H1 (cell line): ENCODE results near the gene DNASE1. TPM values are rescaled to one million over a fixed set of nuclear protein-coding genes. Genes with fewer than 3 reads are reported as not detected.

Source experiments
- BACH1 ChIP-seq: IDR thresholded peaks from 2 replicates; pipeline ENCODE4 v1.6.1; 2012; ENCODE audit warnings: low read length, improper control_type of control experiment
- EP300 ChIP-seq, 2 experiments: IDR thresholded peaks; 1 replicate in 1 of 2; 2 replicates in 1 of 2; pipeline ENCODE4 v1.6.1; 2011 to 2012; ENCODE audit warnings: low read depth in 2 of 2, low read length in 2 of 2, mild to moderate bottlenecking in 2 of 2, borderline replicate concordance in 1 of 2, inconsistent platforms in 1 of 2, moderate library complexity in 1 of 2
- EZH2 ChIP-seq: fragments of 200-600 bp; sonication (generic); IDR thresholded peaks from 2 replicates; pipeline ENCODE4 v1.7.1; 2012; ENCODE audit warnings: low read depth, mild to moderate bottlenecking, moderate library complexity, low read length, inconsistent platforms; ENCODE audit not compliant: severe bottlenecking
- POLR2A ChIP-seq, 2 experiments: IDR thresholded peaks; 1 replicate in 1 of 2; 2 replicates in 1 of 2; pipeline ENCODE4 v1.6.1; 2011; ENCODE audit warnings: low read depth in 2 of 2, low read length in 2 of 2, mild to moderate bottlenecking in 2 of 2; ENCODE audit errors: control extremely low read depth in 1 of 2
- POLR2AphosphoS5 ChIP-seq: IDR thresholded peaks from 2 replicates; pipeline ENCODE4 v1.6.1; 2011; ENCODE audit warnings: low read depth, low read length
- SIX5 ChIP-seq: IDR thresholded peaks from 2 replicates; pipeline ENCODE4 v1.6.1; 2011; ENCODE audit warnings: mild to moderate bottlenecking, low read depth, low read length
- SP1 ChIP-seq: IDR thresholded peaks from 2 replicates; pipeline ENCODE4 v1.6.1; 2011; ENCODE audit warnings: low read depth, low read length
- SP2 ChIP-seq: IDR thresholded peaks from 2 replicates; pipeline ENCODE4 v1.6.1; 2012; ENCODE audit warnings: mild to moderate bottlenecking, low read length, inconsistent platforms
- TAF1 ChIP-seq: IDR thresholded peaks from 2 replicates; pipeline ENCODE4 v1.6.1; 2011; ENCODE audit warnings: mild to moderate bottlenecking, low read depth, low read length
- polyA plus RNA-seq, 7 experiments: library from polyadenylated mRNA; depleted of rRNA in 3 of 7; stranded (reverse) in 5 of 7; unstranded in 2 of 7; fragments of >200 nt in 5 of 7; fragments of 200-250 nt in 2 of 7; gene quantifications; 1 replicate in 5 of 7; 2 replicates in 1 of 7; 4 replicates in 1 of 7; pipeline versions ENCODE4 v1.2.1 to v1.2.3, GENCODE V29; 2011 to 2013; ENCODE audit warnings: missing spikeins in 2 of 7, mixed read lengths in 2 of 7
- total RNA-seq: library from RNA; stranded (reverse); fragmentation: NEBNext Ultra II Directional; extraction: Animal tissue kit (Norgen Biotek cat#: 25700); gene quantifications from 2 replicates; pipeline ENCODE4 v1.2.1, GENCODE V29; 2021

DNASE1 gene
- total and polyA plus RNA-seq, 2 of the 8 experiments (the other 6 are each of a cell fraction or from before 2014, with no cell fraction given), result 11.5 to 16.7 TPM

DNA sequence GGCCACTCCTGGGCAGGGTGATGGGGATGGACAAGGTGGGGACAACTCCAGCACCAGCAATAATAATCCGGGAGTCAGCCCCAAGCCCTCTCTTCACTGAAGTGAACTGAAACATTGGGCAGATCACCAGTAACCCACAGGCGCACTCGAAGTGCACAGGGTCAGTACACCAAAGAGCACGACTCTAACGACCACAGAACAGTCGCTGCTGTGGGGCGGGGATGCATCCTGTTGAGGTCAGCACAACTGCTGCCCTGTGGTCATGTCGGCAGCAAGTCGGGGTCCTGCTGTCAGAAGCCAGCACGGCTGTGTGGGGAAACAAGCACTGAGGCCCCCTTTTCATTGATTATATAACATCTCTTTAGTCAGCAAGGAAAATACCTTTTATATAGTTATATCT is 14.6 kb downstream of the DNASE1 start (continued):
- TF ChIP-seq EP300 (IDR thresholded peaks at IDR 0.05; ENCODE audit: borderline replicate concordance in 1 of 2, low read depth in 2 of 2, low read length in 2 of 2) (no peak), EZH2 (no peak), SP2 (no peak), SIX5 (no peak), POLR2A (IDR thresholded peaks at IDR 0.05; ENCODE audit: control extremely low read depth in 1 of 2, low read depth in 2 of 2, low read length in 2 of 2) (no peak), TAF1 (no peak), SP1 (no peak), POLR2AphosphoS5 (no peak), BACH1 (no peak)
